A673 (cell line): Measurements from ENCODE around the gene LARGE1.

ENCODE experiments used
- CTCF ChIP-seq: fragments of 300-800, 200-600 bp; sonication (generic); conservative IDR thresholded peaks from 2 replicates; pipeline ENCODE4 v1.5.1; 2017; ENCODE audit warnings: low read depth, mild to moderate bottlenecking, antibody characterized with exemption, low read length, moderate library complexity, mixed read lengths
- EZH2 ChIP-seq: fragments of 200-600 bp; sonication (generic); IDR thresholded peaks from 2 replicates; pipeline ENCODE4 v1.6.1; 2017; ENCODE audit warnings: borderline replicate concordance, low read depth, mild to moderate bottlenecking, mixed read lengths, antibody characterized with exemption, low read length; ENCODE audit not compliant: poor library complexity, severe bottlenecking

GRCh38 chr22:33884829-33885228 is 35.4 kb downstream of the LARGE1 start:
- TF ChIP-seq CTCF = no peak
- no peak for TF ChIP-seq EZH2
